Hepatocyte (in vitro differentiated cells): Measurements from ENCODE around the gene LDLRAD2.

ENCODE experiments used
- EZH2phosphoT487 ChIP-seq: fragments of 200-600 bp; sonication (generic); IDR thresholded peaks from one replicate; pipeline ENCODE4 v1.6.1; 2018; ENCODE audit warnings: antibody characterized with exemption, mild to moderate bottlenecking, low read depth, moderate library complexity; ENCODE audit not compliant: unreplicated experiment, severe bottlenecking
- TF ChIP-seq, protein P1 (sequence below): fragments of 200-600 bp; sonication (generic); IDR thresholded peaks from 2 replicates; pipeline ENCODE4 v1.5.1; 2016; ENCODE audit warnings: antibody characterized with exemption, mild to moderate bottlenecking; ENCODE audit not compliant: poor library complexity

DNA sequence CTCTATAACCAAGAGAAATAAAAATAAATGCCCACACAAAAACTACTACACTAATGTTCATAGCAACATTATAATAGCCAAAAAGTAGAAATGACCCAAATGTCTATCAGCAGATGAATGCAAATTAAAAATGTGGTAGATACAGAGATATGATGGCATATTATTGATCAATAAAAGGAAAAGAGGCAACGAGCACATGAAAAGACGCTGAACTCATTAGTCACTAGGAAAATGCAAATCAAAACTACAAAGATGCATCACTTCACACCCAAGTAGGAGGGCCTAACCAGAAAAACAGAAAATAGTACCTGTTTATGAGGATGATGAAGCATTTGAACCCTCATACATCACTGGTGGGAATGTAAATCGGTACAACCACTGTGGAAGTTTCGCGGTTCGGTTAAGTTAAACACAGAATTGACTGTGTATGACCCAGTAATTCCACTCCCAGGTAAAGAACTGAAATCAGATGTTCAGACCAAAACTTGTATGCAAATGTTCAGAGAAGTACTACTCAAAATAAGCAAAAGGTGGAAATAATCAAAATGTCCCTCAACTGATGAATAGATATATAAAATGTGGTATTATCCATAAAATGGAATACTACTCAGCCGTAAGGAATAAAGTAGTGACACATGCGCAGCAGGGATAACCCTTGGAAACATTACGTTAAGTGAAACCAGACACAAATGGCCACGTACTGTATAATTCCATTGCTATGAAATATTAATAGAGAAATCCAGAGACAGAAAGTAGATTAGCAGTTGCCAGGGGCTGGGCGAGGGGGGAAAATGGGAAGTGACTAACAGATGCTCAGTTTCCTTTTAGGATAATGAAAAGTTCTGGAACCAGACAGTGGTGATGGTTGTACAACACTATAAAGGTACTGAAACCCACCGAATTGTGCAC, 32.2 kb upstream of the LDLRAD2 start:
- no peak for TF ChIP-seq EZH2phosphoT487
- TF ChIP-seq, protein P1, sequence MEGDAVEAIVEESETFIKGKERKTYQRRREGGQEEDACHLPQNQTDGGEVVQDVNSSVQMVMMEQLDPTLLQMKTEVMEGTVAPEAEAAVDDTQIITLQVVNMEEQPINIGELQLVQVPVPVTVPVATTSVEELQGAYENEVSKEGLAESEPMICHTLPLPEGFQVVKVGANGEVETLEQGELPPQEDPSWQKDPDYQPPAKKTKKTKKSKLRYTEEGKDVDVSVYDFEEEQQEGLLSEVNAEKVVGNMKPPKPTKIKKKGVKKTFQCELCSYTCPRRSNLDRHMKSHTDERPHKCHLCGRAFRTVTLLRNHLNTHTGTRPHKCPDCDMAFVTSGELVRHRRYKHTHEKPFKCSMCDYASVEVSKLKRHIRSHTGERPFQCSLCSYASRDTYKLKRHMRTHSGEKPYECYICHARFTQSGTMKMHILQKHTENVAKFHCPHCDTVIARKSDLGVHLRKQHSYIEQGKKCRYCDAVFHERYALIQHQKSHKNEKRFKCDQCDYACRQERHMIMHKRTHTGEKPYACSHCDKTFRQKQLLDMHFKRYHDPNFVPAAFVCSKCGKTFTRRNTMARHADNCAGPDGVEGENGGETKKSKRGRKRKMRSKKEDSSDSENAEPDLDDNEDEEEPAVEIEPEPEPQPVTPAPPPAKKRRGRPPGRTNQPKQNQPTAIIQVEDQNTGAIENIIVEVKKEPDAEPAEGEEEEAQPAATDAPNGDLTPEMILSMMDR: no peak
